ENCODE data around the gene GALNT1. TPM values are rescaled to one million over a fixed set of nuclear protein-coding genes. Genes with fewer than 3 reads are reported as not detected.

Gene GALNT1
- total and polyA plus RNA-seq, 9 of the 15 experiments (the other 6 are each of a cell fraction or from before 2014, with no cell fraction given), result 14.4 to 54.1 (median 36.6) TPM

GRCh38 chr18:35592298-35592697, 10.8 kb downstream of the GALNT1 start (continued):
- TF ChIP-seq ZNF449 (CRISPR knock-in tag; IDR thresholded peaks at IDR 0.05), result no peak
- no peak for TF ChIP-seq CLOCK (CRISPR knock-in tag; IDR thresholded peaks at IDR 0.05; ENCODE audit: borderline replicate concordance)

- Histone ChIP-seq H3K27me3 (ENCODE audit: control insufficient read depth in 2 of 2, insufficient read depth in 2 of 2, low read length in 2 of 2) (no peaks in the 10 kb centered on the region), H3K9me1 (ENCODE audit: control insufficient read depth, insufficient read depth, low read length) (no peaks in the 10 kb centered on the region), H4K20me1 (replicated peaks; ENCODE audit: control insufficient read depth, insufficient read depth, low read length) (no peaks in the 10 kb centered on the region), H3K4me2 (ENCODE audit: insufficient read depth, low read length) (no peak overlapping the region), H3K9ac (ENCODE audit: insufficient read depth in 1 of 2, low read depth in 2 of 2, low read length in 2 of 2) (no peak overlapping the region), H3K9me3 (replicated peaks; ENCODE audit: control insufficient read depth, insufficient read depth, low read depth, low read length) (no peaks in the 10 kb centered on the region), H2AFZ (ENCODE audit: low read depth, low read length) (no peak overlapping the region), H3K4me1 (replicated peaks in 1 of 2; ENCODE audit: control insufficient read depth in 2 of 2, insufficient read depth in 2 of 2, low read length in 2 of 2) (no peaks in the 10 kb centered on the region), H3K27ac (ENCODE audit: extremely low read depth, low read depth, low read length) (no peak overlapping the region), H3K4me3 (no peak overlapping the region), H3K36me3 (ENCODE audit: control insufficient read depth, insufficient read depth, low read length) (no peaks in the 10 kb centered on the region), H3K79me2 (ENCODE audit: control insufficient read depth, insufficient read depth, low read length) (peaks cover 12% of the 10 kb centered on the region; the same call in 2 of the 3 replicates)
- TF ChIP-seq KDM1A (IDR thresholded peaks at IDR 0.05), result peak; percentile 75 to 77; a peak in 3 of 4 replicates
- TF ChIP-seq ZNF133 (CRISPR knock-in tag; IDR thresholded peaks at IDR 0.05), result no peak
- no peak for TF ChIP-seq TARDBP (IDR thresholded peaks at IDR 0.05)
- CTCF ChIA-PET (ENCODE audit: low intra/inter-chr PET ratio), result no interaction called here
- FAIRE-seq, result no peak
- POLR2A ChIA-PET, result no interaction called here
- no TSS peak for BruUV-seq (replicated peaks)
- intact Hi-C loops (cut with micrococcal nuclease), result no loop called here
- DNase-seq (ENCODE audit: extremely low read depth in 1 of 4, low spot score in 3 of 4), result no peak
- in situ Hi-C loops (cut with MboI), result no loop called here
- no peak for ATAC-seq
- 25% methylated on average over 4 of the region's 4 CpGs for WGBS (ENCODE audit: insufficient coverage, low coverage, missing lambda C conversion rate)
Measured at GRCh38 chr18:35593859-35594258, 12.3 kb downstream of the GALNT1 start.

Measured in K562 (cell line).